MM.1S (cell line): ENCODE results near the gene CPEB1.

Experiments
- DNase-seq: peaks from one replicate; pipeline ENCODE4 v3.0.0-alpha.2; 2015
- H2AFZ ChIP-seq: fragments of 300-600 bp; sonication (generic); 2 replicates; pipeline ENCODE4 v1.6.0; 2016; ENCODE audit warnings: antibody characterized with exemption, low read length
- H3F3A ChIP-seq: fragments of 300-600 bp; sonication (generic); 2 replicates; pipeline ENCODE4 v1.6.1; 2016; ENCODE audit warnings: mild to moderate bottlenecking, antibody characterized with exemption, low read length, moderate library complexity, mixed read lengths; ENCODE audit not compliant: insufficient read depth
- H3K27ac ChIP-seq: fragments of 300-600 bp; sonication (generic); 2 replicates; pipeline ENCODE4 v1.5.1; 2016; ENCODE audit warnings: mild to moderate bottlenecking, low read length
- H3K27me3 ChIP-seq: fragments of 300-600 bp; sonication (generic); replicated peaks from 2 replicates; pipeline ENCODE4 v1.6.0; 2016; ENCODE audit warnings: low read length; ENCODE audit not compliant: insufficient read depth
- H3K36me3 ChIP-seq: fragments of 300-600 bp; sonication (generic); replicated peaks from 2 replicates; pipeline ENCODE4 v1.6.1; 2016; ENCODE audit warnings: mild to moderate bottlenecking, low read length, mixed read lengths; ENCODE audit not compliant: insufficient read depth
- H3K4me1 ChIP-seq: fragments of 300-600 bp; sonication (generic); 2 replicates; pipeline ENCODE4 v1.6.1; 2016; ENCODE audit warnings: low read length, mixed read lengths
- H3K4me2 ChIP-seq: fragments of 300-600 bp; sonication (generic); 2 replicates; pipeline ENCODE4 v1.6.0; 2016; ENCODE audit warnings: low read depth, low read length
- H3K4me3 ChIP-seq: fragments of 300-600 bp; sonication (generic); 2 replicates; pipeline ENCODE4 v1.5.1; 2016; ENCODE audit warnings: low read length, mixed read lengths
- H3K79me2 ChIP-seq: fragments of 300-600 bp; sonication (generic); 2 replicates; pipeline ENCODE4 v1.6.1; 2016; ENCODE audit warnings: mixed run types, low read length, mixed read lengths
- H3K9ac ChIP-seq: fragments of 300-600 bp; sonication (generic); 2 replicates; pipeline ENCODE4 v1.6.1; 2016; ENCODE audit warnings: low read length, mixed read lengths
- H3K9me2 ChIP-seq: fragments of 300-600 bp; sonication (generic); replicated peaks from 2 replicates; pipeline ENCODE4 v1.6.1; 2016; ENCODE audit warnings: mild to moderate bottlenecking, low read length, mixed read lengths; ENCODE audit not compliant: insufficient read depth
- H3K9me3 ChIP-seq: fragments of 300-600 bp; sonication (generic); replicated peaks from 2 replicates; pipeline ENCODE4 v1.6.1; 2016; ENCODE audit warnings: mild to moderate bottlenecking, low read length, mixed read lengths; ENCODE audit not compliant: insufficient read depth
- H4K20me1 ChIP-seq: fragments of 300-600 bp; sonication (generic); 2 replicates; pipeline ENCODE4 v1.6.1; 2016; ENCODE audit warnings: mild to moderate bottlenecking, low read length, moderate library complexity, mixed read lengths; ENCODE audit not compliant: insufficient read depth
- CTCF ChIP-seq: fragments of 300-600 bp; sonication (generic); IDR thresholded peaks from 2 replicates; pipeline ENCODE4 v1.5.1; 2016; ENCODE audit warnings: antibody characterized with exemption, low read length, mixed read lengths
- EZH2 ChIP-seq: fragments of 300-600 bp; sonication (generic); optimal IDR thresholded peaks from 2 replicates; pipeline ENCODE3; 2017; ENCODE audit warnings: low read depth, mild to moderate bottlenecking, antibody characterized with exemption, low read length, mixed read lengths
- EZH2phosphoT487 ChIP-seq: fragments of 300-600 bp; sonication (generic); IDR thresholded peaks from 2 replicates; pipeline ENCODE4 v1.6.1; 2018; ENCODE audit warnings: antibody characterized with exemption, low read length

Gene CPEB1

GRCh38 chr15:82556315-82557035 is 90.7 kb downstream of the CPEB1 start:
- no peak for DNase-seq
- peaks cover 11% of the 10 kb centered on the region for H3K4me1 ChIP-seq

GRCh38 chr15:82554849-82555248 is 92.3 kb downstream of the CPEB1 start:
- Histone ChIP-seq H3K79me2 (no peaks in the 10 kb centered on the region), H4K20me1 (no peaks in the 10 kb centered on the region), H3K4me3 (no peak overlapping the region), H2AFZ (no peak overlapping the region), H3K9ac (no peak overlapping the region), H3K4me2 (no peak overlapping the region), H3K9me2 (no peaks in the 10 kb centered on the region), H3K4me1 (peaks cover 19% of the 10 kb centered on the region), H3K9me3 (no peaks in the 10 kb centered on the region), H3K27me3 (no peaks in the 10 kb centered on the region), H3K36me3 (no peaks in the 10 kb centered on the region), H3K27ac (no peak overlapping the region), H3F3A (no peaks in the 10 kb centered on the region)
- no peak for TF ChIP-seq EZH2phosphoT487
- no peak for TF ChIP-seq EZH2
- TF ChIP-seq CTCF = no peak
- no peak for DNase-seq

More at GRCh38 chr15:82556315-82557035, 90.7 kb downstream of the CPEB1 start:
- H3K79me2 ChIP-seq = no peaks in the 10 kb centered on the region
- H3K36me3 ChIP-seq = no peaks in the 10 kb centered on the region
- no peak overlapping the region for H3K4me3 ChIP-seq
- H2AFZ ChIP-seq = no peak overlapping the region
- no peaks in the 10 kb centered on the region for H4K20me1 ChIP-seq
- no peak overlapping the region for H3K27ac ChIP-seq
- TF ChIP-seq EZH2 (no peak), EZH2phosphoT487 (no peak), CTCF (no peak)
- no peaks in the 10 kb centered on the region for H3K9me3 ChIP-seq
- no peaks in the 10 kb centered on the region for H3K9me2 ChIP-seq
- no peaks in the 10 kb centered on the region for H3F3A ChIP-seq
- H3K27me3 ChIP-seq = no peaks in the 10 kb centered on the region
- H3K9ac ChIP-seq = no peak overlapping the region
- no peak overlapping the region for H3K4me2 ChIP-seq

GRCh38 chr15:82554351-82554750 is 92.8 kb downstream of the CPEB1 start:
- Histone ChIP-seq H2AFZ (no peak overlapping the region), H4K20me1 (no peaks in the 10 kb centered on the region), H3K9ac (no peak overlapping the region), H3K27ac (no peak overlapping the region), H3K4me1 (peaks cover 19% of the 10 kb centered on the region), H3K9me2 (no peaks in the 10 kb centered on the region), H3K79me2 (no peaks in the 10 kb centered on the region), H3K9me3 (no peaks in the 10 kb centered on the region), H3K4me3 (no peak overlapping the region), H3K4me2 (no peak overlapping the region), H3F3A (no peaks in the 10 kb centered on the region), H3K27me3 (no peaks in the 10 kb centered on the region), H3K36me3 (no peaks in the 10 kb centered on the region)
- no peak for DNase-seq
- no peak for TF ChIP-seq CTCF
- TF ChIP-seq EZH2phosphoT487 = no peak
- TF ChIP-seq EZH2 = no peak
